HEK293 (cell line): ENCODE measurements around the gene ATMIN.

Source experiments
- CTCF ChIA-PET: fragments of 350-600 bp; formaldehyde crosslinking; extraction: SDS; loops from one replicate; lab custom pipeline; 2021; ENCODE audit warnings: antibody characterized with exemption; lab: Yijun Ruan, JAX
- POLR2A ChIA-PET: fragments of 300-600 bp; formaldehyde crosslinking; extraction: SDS; loops from one replicate; lab custom pipeline; 2020; ENCODE audit warnings: antibody characterized with exemption, inconsistent platforms; lab: Yijun Ruan, JAX
- H3K27ac ChIP-seq: fragments of 200-500 bp; sonication (Bioruptor generic); 2 replicates; pipeline ENCODE4 v1.5.1; 2014; ENCODE audit warnings: low read depth, low read length, control low read depth, inconsistent platforms; ENCODE audit errors: extremely low read depth
- H3K36me3 ChIP-seq, 2 experiments: fragments of 200-500 bp in 1 of 2; sonication (Bioruptor generic) in 1 of 2; 1 replicate in 1 of 2; 2 replicates in 1 of 2; pipeline ENCODE4 v1.5.1; 2014 to 2017; ENCODE audit warnings: inconsistent platforms in 2 of 2, low read length in 2 of 2; ENCODE audit not compliant: control insufficient read depth in 2 of 2, insufficient read depth in 1 of 2
- H3K4me1 ChIP-seq: fragments of 200-500 bp; sonication (Bioruptor generic); 2 replicates; pipeline ENCODE4 v1.5.1; 2014; ENCODE audit warnings: mild to moderate bottlenecking, low read length, inconsistent platforms; ENCODE audit not compliant: control insufficient read depth, insufficient read depth
- H3K4me3 ChIP-seq: 2 replicates; pipeline ENCODE4 v1.5.1; 2011; ENCODE audit warnings: low read depth, mild to moderate bottlenecking, control low read depth, low read length, moderate library complexity
- H3K9me3 ChIP-seq: fragments of 200-500 bp; sonication (Bioruptor generic); 2 replicates; pipeline ENCODE4 v1.5.1; 2014; ENCODE audit warnings: low read depth, low read length, inconsistent platforms; ENCODE audit not compliant: control insufficient read depth, insufficient read depth
- BCL6B ChIP-seq: fragments of 450-650 bp; formaldehyde crosslinking; IDR thresholded peaks from 2 replicates; pipeline ENCODE4 v1.5.1; 2017; ENCODE audit warnings: missing biosample characterization, missing genetic modification characterization
- HOXC10 ChIP-seq: sonication (generic); formaldehyde crosslinking; IDR thresholded peaks from 2 replicates; pipeline ENCODE4 v1.8.1; 2023; ENCODE audit warnings: mild to moderate bottlenecking, missing genetic modification reagents
- KLF7 ChIP-seq: fragments of 450-650 bp; formaldehyde crosslinking; IDR thresholded peaks from 2 replicates; pipeline ENCODE4 v1.5.1; 2016; ENCODE audit warnings: missing biosample characterization, missing genetic modification characterization, borderline replicate concordance
- PRDM6 ChIP-seq: fragments of 450-650 bp; formaldehyde crosslinking; IDR thresholded peaks from 2 replicates; pipeline ENCODE4 v1.5.1; 2017; ENCODE audit warnings: missing biosample characterization, missing genetic modification characterization
- SP3 ChIP-seq: fragments of 450-650 bp; formaldehyde crosslinking; IDR thresholded peaks from 2 replicates; pipeline ENCODE4 v1.5.1; 2016; ENCODE audit warnings: missing biosample characterization, missing genetic modification characterization
- TRIM28 ChIP-seq: IDR thresholded peaks from 2 replicates; pipeline ENCODE4 v1.6.1; 2011; ENCODE audit warnings: low read length, control low read depth, borderline replicate concordance
- ZBTB20 ChIP-seq: fragments of 450-650 bp; formaldehyde crosslinking; IDR thresholded peaks from 2 replicates; pipeline ENCODE4 v1.5.1; 2016; ENCODE audit warnings: missing biosample characterization, missing genetic modification characterization
- ZBTB49 ChIP-seq: fragments of 450-650 bp; formaldehyde crosslinking; IDR thresholded peaks from 2 replicates; pipeline ENCODE4 v1.5.1; 2016; ENCODE audit warnings: missing biosample characterization, missing genetic modification characterization, low read depth
- ZFP3 ChIP-seq: fragments of 450-650 bp; formaldehyde crosslinking; IDR thresholded peaks from 2 replicates; pipeline ENCODE4 v1.5.1; 2016; ENCODE audit warnings: low read depth, missing biosample characterization, missing genetic modification characterization
- ZIC2 ChIP-seq: fragments of 450-650 bp; formaldehyde crosslinking; IDR thresholded peaks from 2 replicates; pipeline ENCODE4 v1.5.1; 2016; ENCODE audit warnings: missing biosample characterization, missing genetic modification characterization
- ZNF155 ChIP-seq: fragments of 450-650 bp; formaldehyde crosslinking; IDR thresholded peaks from 2 replicates; pipeline ENCODE4 v1.5.1; 2016; ENCODE audit warnings: missing biosample characterization, missing genetic modification characterization
- ZNF221 ChIP-seq: fragments of 450-650 bp; formaldehyde crosslinking; IDR thresholded peaks from 2 replicates; pipeline ENCODE4 v1.5.1; 2017; ENCODE audit warnings: missing biosample characterization, missing genetic modification characterization, borderline replicate concordance
- ZNF23 ChIP-seq: fragments of 450-650 bp; formaldehyde crosslinking; IDR thresholded peaks from 2 replicates; pipeline ENCODE4 v1.5.1; 2016; ENCODE audit warnings: missing biosample characterization, missing genetic modification characterization, borderline replicate concordance
- ZNF239 ChIP-seq: fragments of 450-650 bp; formaldehyde crosslinking; IDR thresholded peaks from 2 replicates; pipeline ENCODE4 v1.5.1; 2016; ENCODE audit warnings: missing biosample characterization, missing genetic modification characterization
- ZNF292 ChIP-seq: fragments of 450-650 bp; formaldehyde crosslinking; IDR thresholded peaks from 2 replicates; pipeline ENCODE4 v1.5.1; 2016; ENCODE audit warnings: low read depth, missing biosample characterization, missing genetic modification characterization, borderline replicate concordance
- ZNF362 ChIP-seq: fragments of 450-650 bp; formaldehyde crosslinking; IDR thresholded peaks from 2 replicates; pipeline ENCODE4 v1.5.1; 2016; ENCODE audit warnings: missing biosample characterization, missing genetic modification characterization
- ZNF366 ChIP-seq: fragments of 450-650 bp; formaldehyde crosslinking; conservative IDR thresholded peaks from 2 replicates; pipeline ENCODE4 v1.5.1; 2016; ENCODE audit warnings: missing biosample characterization, missing genetic modification characterization
- ZNF394 ChIP-seq: fragments of 450-650 bp; formaldehyde crosslinking; IDR thresholded peaks from 2 replicates; pipeline ENCODE4 v1.5.1; 2016; ENCODE audit warnings: missing biosample characterization, missing genetic modification characterization, mild to moderate bottlenecking, moderate library complexity, borderline replicate concordance
- ZNF426 ChIP-seq: fragments of 450-650 bp; formaldehyde crosslinking; IDR thresholded peaks from 2 replicates; pipeline ENCODE4 v1.5.1; 2017; ENCODE audit warnings: missing biosample characterization, missing genetic modification characterization, mild to moderate bottlenecking, inconsistent platforms, moderate library complexity
- ZNF48 ChIP-seq: fragments of 450-650 bp; formaldehyde crosslinking; IDR thresholded peaks from 2 replicates; pipeline ENCODE4 v1.5.1; 2016; ENCODE audit warnings: missing biosample characterization, missing genetic modification characterization
- ZNF561 ChIP-seq: fragments of 450-650 bp; IDR thresholded peaks from 2 replicates; pipeline ENCODE4 v1.5.1; 2018; ENCODE audit warnings: missing biosample characterization, missing genetic modification characterization, borderline replicate concordance
- ZNF654 ChIP-seq: fragments of 450-650 bp; formaldehyde crosslinking; IDR thresholded peaks from 2 replicates; pipeline ENCODE4 v1.5.1; 2016; ENCODE audit warnings: low read depth, missing biosample characterization, missing genetic modification characterization
- ZNF692 ChIP-seq: fragments of 450-650 bp; formaldehyde crosslinking; IDR thresholded peaks from 2 replicates; pipeline ENCODE4 v1.5.1; 2016; ENCODE audit warnings: missing biosample characterization, missing genetic modification characterization
- ZNF776 ChIP-seq: fragments of 450-650 bp; formaldehyde crosslinking; IDR thresholded peaks from 2 replicates; pipeline ENCODE4 v1.5.0; 2017; ENCODE audit warnings: missing biosample characterization, missing genetic modification characterization, borderline replicate concordance
- ZSCAN23 ChIP-seq: fragments of 450-650 bp; formaldehyde crosslinking; IDR thresholded peaks from 2 replicates; pipeline ENCODE4 v1.5.1; 2016; ENCODE audit warnings: missing biosample characterization, missing genetic modification characterization

Gene ATMIN

GRCh38 chr16:81003610-81004460 lies 31.8 kb upstream of the ATMIN start:
- Histone ChIP-seq H3K36me3 (no peaks in the 10 kb centered on the region), H3K27ac (no peak overlapping the region), H3K4me1 (0 out of 2 replicates have a peak, but pooled peaks cover 3% of the 10 kb centered on the region)
- ChIA-PET POLR2A (no interaction called here), CTCF (interaction anchor here (0.5 to 3.0 kb wide), 17 partner anchors 9 to 1066 kb away, joined by 3 to 13 read pairs (median 4); partner anchors contain the start of gene ATMIN)
- TF ChIP-seq ZNF776 (tag by site-specific recombination) (no peak), TRIM28 (no peak), ZNF239 (tag by site-specific recombination) (no peak), ZNF426 (no peak), ZNF654 (tag by site-specific recombination) (no peak), ZIC2 (tag by site-specific recombination) (no peak), ZNF692 (0 out of 2 replicates have a peak, but pooled peaks have one; percentile 14), ZFP3 (no peak), ZNF362 (tag by site-specific recombination) (no peak), KLF7 (tag by site-specific recombination) (no peak), ZSCAN23 (tag by site-specific recombination) (no peak), ZNF155 (tag by site-specific recombination) (no peak), PRDM6 (peak; percentile 61), ZBTB20 (tag by site-specific recombination) (no peak), SP3 (tag by site-specific recombination) (no peak), ZNF48 (tag by site-specific recombination) (no peak), ZNF394 (tag by site-specific recombination) (0 out of 2 replicates have a peak, but pooled peaks have one; percentile 52), HOXC10 (CRISPR knock-in tag) (no peak), ZNF221 (tag by site-specific recombination) (no peak)
- TF ChIP-seq, all 188 proteins: peak for 3
- H3K4me3 ChIP-seq: no peak overlapping the region
- H3K9me3 ChIP-seq: no peaks in the 10 kb centered on the region

GRCh38 chr16:81004646-81005353 lies 30.8 kb upstream of the ATMIN start:
- Histone ChIP-seq H3K36me3 (peaks cover 0 to 4% of the 10 kb centered on the region in 2 experiments; a peak in 1 of 3 replicates), H3K27ac (no peak overlapping the region), H3K9me3 (no peaks in the 10 kb centered on the region), H3K4me1 (0 out of 2 replicates have a peak, but pooled peaks cover 3% of the 10 kb centered on the region), H3K4me3 (peak overlapping the region; percentile 18)
- CTCF ChIA-PET: interaction anchor here (0.5 to 3.0 kb wide), 21 partner anchors 8 to 1067 kb away, joined by 3 to 13 read pairs (median 4); partner anchors contain the start of gene ATMIN
- POLR2A ChIA-PET: no interaction called here
- TF ChIP-seq ZNF23 (no peak), ZNF366 (tag by site-specific recombination) (0 out of 2 replicates have a peak, but pooled peaks have one; percentile 35), ZNF292 (tag by site-specific recombination) (no peak), BCL6B (tag by site-specific recombination) (peak; percentile 86), ZNF561 (no peak), ZBTB49 (tag by site-specific recombination) (no peak)
